Measurements from ENCODE around the gene EEFSEC. TPM values are rescaled to one million over a fixed set of nuclear protein-coding genes. Genes with fewer than 3 reads are reported as not detected.

The EEFSEC gene
- total RNA-seq, 1 donor from 2014 or later = 15.6 TPM

DNA sequence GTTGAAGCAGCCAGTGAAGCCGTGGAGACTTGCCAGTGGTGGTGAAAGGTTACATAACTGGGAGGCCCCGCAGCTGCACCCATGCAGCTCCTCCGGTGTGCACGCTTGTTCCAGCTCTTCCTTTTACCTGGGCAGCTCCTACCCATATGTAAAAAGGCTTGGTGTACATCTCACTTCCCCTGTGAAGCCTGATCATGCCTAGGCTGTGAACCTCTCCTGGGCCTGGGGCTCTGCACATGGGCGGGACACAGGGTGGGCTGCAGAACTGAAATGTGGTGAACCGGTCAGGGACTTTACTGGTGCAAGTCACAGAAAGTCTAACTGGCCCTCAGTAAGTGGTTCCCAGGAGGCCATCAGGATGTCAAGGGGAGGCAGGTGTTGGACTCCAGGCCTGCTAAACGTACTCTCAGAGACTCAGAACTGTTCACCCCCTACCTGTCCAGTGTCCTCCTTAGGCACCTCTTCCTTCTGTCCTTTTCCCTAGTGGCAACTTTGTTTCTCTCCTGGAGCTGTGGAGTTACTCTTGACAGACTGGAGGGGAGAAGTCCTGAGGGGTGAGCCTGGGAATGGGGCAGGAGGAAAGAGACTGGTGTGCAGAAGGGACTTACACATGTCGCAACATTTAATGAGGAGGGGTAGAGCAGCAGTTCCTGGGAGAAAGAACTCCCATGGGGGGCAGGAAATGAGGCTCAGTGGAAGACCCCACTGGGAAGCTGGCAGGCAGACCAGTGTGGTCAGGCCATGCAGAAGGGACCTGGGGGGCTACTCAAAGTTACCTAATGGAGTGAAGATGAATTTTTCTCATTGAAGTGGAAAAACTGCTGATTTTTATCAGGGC, 148.1 kb downstream of the EEFSEC start:
- Mint-ChIP-seq H3K4me3 (ENCODE audit: unreplicated experiment) (no peak overlapping the region), H3K4me1 (ENCODE audit: unreplicated experiment) (peaks cover 23% of the 10 kb centered on the region), H3K36me3 (ENCODE audit: unreplicated experiment) (peaks cover 2% of the 10 kb centered on the region), H3K27ac (ENCODE audit: unreplicated experiment) (no peak overlapping the region), H3K9me3 (ENCODE audit: unreplicated experiment) (no peaks in the 10 kb centered on the region), H3K27me3 (ENCODE audit: unreplicated experiment) (no peaks in the 10 kb centered on the region)
- TF ChIP-seq, protein P1, sequence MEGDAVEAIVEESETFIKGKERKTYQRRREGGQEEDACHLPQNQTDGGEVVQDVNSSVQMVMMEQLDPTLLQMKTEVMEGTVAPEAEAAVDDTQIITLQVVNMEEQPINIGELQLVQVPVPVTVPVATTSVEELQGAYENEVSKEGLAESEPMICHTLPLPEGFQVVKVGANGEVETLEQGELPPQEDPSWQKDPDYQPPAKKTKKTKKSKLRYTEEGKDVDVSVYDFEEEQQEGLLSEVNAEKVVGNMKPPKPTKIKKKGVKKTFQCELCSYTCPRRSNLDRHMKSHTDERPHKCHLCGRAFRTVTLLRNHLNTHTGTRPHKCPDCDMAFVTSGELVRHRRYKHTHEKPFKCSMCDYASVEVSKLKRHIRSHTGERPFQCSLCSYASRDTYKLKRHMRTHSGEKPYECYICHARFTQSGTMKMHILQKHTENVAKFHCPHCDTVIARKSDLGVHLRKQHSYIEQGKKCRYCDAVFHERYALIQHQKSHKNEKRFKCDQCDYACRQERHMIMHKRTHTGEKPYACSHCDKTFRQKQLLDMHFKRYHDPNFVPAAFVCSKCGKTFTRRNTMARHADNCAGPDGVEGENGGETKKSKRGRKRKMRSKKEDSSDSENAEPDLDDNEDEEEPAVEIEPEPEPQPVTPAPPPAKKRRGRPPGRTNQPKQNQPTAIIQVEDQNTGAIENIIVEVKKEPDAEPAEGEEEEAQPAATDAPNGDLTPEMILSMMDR (IDR thresholded peaks at IDR 0.05) = no peak
- DNase-seq (ENCODE audit: extremely low spot score, unreplicated experiment) = peak; percentile 42

DNA sequence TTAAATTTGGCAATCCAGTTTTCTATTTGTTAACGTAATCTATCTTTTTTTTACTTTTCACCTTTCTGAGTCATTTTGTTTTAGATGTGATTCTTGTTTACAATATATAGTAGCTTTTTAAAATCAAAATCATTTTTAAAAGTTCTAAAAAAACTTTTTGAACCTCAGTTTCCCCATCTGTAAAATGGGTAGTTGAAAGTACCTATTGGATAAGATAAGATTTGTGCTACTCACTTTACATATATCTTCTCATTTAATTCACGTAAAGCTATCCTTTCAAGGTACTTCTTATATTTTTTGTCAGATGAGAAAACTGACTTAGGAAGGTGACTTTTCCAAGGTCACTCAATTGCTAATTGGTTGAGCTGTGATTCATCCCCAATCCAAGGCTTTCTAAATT, 153.2 kb downstream of the EEFSEC start:
- Mint-ChIP-seq H3K27ac (ENCODE audit: unreplicated experiment) (no peak overlapping the region), H3K27me3 (ENCODE audit: unreplicated experiment) (no peaks in the 10 kb centered on the region), H3K4me3 (ENCODE audit: unreplicated experiment) (no peak overlapping the region), H3K9me3 (ENCODE audit: unreplicated experiment) (no peaks in the 10 kb centered on the region), H3K36me3 (ENCODE audit: unreplicated experiment) (peaks cover 9% of the 10 kb centered on the region), H3K4me1 (ENCODE audit: unreplicated experiment) (no peaks in the 10 kb centered on the region)
- no peak for DNase-seq (ENCODE audit: extremely low spot score, unreplicated experiment)
- TF ChIP-seq, protein P1 (IDR thresholded peaks at IDR 0.05) = no peak

DNA sequence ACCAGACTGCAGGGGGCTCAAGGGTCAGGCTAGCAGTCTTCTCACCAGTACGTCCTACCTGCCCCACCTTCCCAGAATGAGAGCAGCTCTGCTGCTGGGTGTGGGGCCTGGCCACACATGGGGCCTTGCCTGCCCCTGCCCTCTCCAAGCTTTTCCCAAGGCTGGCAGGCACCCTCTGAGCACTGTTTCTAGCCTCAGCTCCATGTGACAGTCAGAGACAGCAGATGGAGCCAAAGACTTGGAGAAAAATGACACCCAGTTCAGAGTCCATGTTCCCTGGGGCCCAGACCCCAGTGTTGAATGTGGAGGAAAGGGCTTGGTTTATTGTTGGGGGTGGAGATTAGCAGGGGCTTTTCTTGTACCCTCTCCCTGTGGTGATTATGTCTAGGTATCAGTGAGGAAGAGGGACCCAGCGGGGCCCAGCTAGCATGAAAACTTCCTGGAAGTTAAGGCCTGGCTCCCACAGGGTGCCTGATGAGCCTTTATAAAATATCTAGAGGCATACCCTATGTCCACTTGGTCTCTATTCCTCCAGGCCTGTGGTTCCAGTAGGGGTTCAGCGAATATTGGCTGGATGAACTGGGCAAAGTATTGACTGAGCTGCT, 153.8 kb downstream of the EEFSEC start:
- H3K36me3 Mint-ChIP-seq (ENCODE audit: unreplicated experiment) = peaks cover 9% of the 10 kb centered on the region
- DNase-seq (ENCODE audit: extremely low spot score, unreplicated experiment) = peak; percentile 66
- no peaks in the 10 kb centered on the region for H3K4me1 Mint-ChIP-seq (ENCODE audit: unreplicated experiment)
- TF ChIP-seq, protein P1 (IDR thresholded peaks at IDR 0.05) = peak; percentile 38
- H3K9me3 Mint-ChIP-seq (ENCODE audit: unreplicated experiment) = no peaks in the 10 kb centered on the region
- H3K27me3 Mint-ChIP-seq (ENCODE audit: unreplicated experiment) = no peaks in the 10 kb centered on the region
- no peak overlapping the region for H3K4me3 Mint-ChIP-seq (ENCODE audit: unreplicated experiment)
- no peak overlapping the region for H3K27ac Mint-ChIP-seq (ENCODE audit: unreplicated experiment)

DNA sequence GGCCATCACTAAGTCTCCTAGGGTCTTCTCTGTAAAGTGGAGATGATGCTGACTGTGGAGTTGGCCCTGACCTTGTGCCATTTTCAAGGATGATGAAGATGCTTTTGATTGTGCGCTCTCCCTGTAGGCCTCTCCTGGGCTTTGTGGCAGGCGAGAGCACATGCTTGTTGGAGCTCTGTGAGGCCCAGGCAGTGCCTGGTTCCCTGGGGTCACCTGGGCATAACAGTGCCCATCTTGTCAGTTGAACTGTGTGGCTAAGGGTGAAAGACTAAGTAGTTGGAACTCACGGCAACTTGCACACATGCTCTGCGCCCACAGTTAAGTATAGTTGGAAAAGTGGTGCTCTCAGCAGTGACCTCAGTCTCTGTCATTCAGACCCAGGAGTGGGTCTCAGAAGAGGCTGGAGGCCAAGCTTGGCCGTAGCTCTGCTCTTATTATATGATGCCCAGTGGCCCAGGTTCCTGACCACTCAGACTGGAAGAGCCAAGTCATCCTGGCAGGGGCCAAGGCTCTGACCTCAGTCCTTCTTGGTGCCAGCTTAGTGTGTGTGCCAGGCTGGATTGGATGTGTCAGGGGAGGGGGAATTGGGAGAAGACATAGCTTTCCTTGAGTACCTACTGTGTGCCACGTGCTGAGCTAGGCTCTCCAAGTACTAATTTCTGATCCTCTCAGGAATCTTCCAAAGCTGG, 154.6 kb downstream of the EEFSEC start:
- no peak overlapping the region for H3K4me3 Mint-ChIP-seq (ENCODE audit: unreplicated experiment)
- peak; percentile 59 for DNase-seq (ENCODE audit: extremely low spot score, unreplicated experiment)
- no peak overlapping the region for H3K27ac Mint-ChIP-seq (ENCODE audit: unreplicated experiment)
- TF ChIP-seq, protein P1 (IDR thresholded peaks at IDR 0.05) = no peak
- no peaks in the 10 kb centered on the region for H3K27me3 Mint-ChIP-seq (ENCODE audit: unreplicated experiment)
- H3K9me3 Mint-ChIP-seq (ENCODE audit: unreplicated experiment) = no peaks in the 10 kb centered on the region
- H3K36me3 Mint-ChIP-seq (ENCODE audit: unreplicated experiment) = peaks cover 9% of the 10 kb centered on the region
- H3K4me1 Mint-ChIP-seq (ENCODE audit: unreplicated experiment) = no peaks in the 10 kb centered on the region

DNA sequence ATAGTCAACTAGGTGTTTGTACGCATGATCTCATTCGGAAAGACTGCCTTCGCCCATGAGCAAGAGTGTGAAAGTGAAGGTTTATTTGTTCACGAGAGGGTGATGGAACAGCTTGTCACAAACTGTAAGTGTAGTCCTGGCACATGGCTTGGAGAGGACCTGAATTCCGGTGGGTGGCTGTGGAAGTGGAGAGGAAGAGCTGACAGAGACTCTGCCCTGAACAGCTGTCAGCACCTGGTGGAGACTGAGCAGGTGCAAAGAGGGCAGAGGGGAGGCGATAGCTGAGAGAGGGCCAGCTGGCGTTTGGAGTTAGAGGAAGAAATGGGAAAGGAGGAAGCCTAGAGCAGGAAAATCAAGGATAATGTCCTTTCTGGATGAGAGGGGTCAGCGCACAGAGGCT, 155.7 kb downstream of the EEFSEC start:
- peaks cover 11% of the 10 kb centered on the region for H3K36me3 Mint-ChIP-seq (ENCODE audit: unreplicated experiment)
- H3K27ac Mint-ChIP-seq (ENCODE audit: unreplicated experiment) = no peak overlapping the region
- no peaks in the 10 kb centered on the region for H3K27me3 Mint-ChIP-seq (ENCODE audit: unreplicated experiment)
- TF ChIP-seq, protein P1 (IDR thresholded peaks at IDR 0.05) = no peak
- H3K4me3 Mint-ChIP-seq (ENCODE audit: unreplicated experiment) = no peak overlapping the region
- no peaks in the 10 kb centered on the region for H3K4me1 Mint-ChIP-seq (ENCODE audit: unreplicated experiment)
- no peaks in the 10 kb centered on the region for H3K9me3 Mint-ChIP-seq (ENCODE audit: unreplicated experiment)
- peak; percentile 53 for DNase-seq (ENCODE audit: extremely low spot score, unreplicated experiment)
